22Rv1 (cell line): ENCODE results near the gene ARFGAP2.
A peak's percentile ranks its signal among the peaks of the same experiment; 100 is the strongest.

Experiments used
- H3K27ac ChIP-seq: fragments of 450-650 bp; 2 replicates; pipeline ENCODE4 v1.5.1; 2017
- CTCF ChIP-seq: fragments of 450-650 bp; IDR thresholded peaks from 2 replicates; pipeline ENCODE4 v1.5.1; 2017; ENCODE audit warnings: mild to moderate bottlenecking
- ZFX ChIP-seq: fragments of 450-650 bp; IDR thresholded peaks from 2 replicates; pipeline ENCODE4 v1.6.1; 2017; ENCODE audit warnings: antibody characterized with exemption, borderline replicate concordance

Gene ARFGAP2

DNA sequence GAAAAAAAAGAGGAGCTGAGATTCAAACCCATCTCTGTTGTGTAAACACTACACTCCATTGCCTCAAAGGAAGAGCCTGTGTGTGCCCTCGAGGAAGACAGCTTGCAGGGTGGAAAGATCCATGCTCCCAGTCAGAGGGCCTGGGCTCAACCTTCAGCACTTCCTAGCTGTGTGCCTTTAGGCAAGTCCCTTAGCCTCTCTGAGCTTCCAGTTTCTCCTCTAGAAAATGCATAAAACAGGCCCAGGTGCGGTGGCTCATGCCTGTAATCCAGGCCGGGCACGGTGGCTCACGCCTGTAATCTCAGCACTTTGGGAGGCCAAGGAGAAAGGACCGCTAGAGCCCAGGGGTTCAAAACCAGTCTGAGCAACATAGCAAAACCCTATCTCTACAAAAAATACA, 4.6 kb upstream of the ARFGAP2 start:
- TF ChIP-seq CTCF (no peak), ZFX (no peak)

DNA sequence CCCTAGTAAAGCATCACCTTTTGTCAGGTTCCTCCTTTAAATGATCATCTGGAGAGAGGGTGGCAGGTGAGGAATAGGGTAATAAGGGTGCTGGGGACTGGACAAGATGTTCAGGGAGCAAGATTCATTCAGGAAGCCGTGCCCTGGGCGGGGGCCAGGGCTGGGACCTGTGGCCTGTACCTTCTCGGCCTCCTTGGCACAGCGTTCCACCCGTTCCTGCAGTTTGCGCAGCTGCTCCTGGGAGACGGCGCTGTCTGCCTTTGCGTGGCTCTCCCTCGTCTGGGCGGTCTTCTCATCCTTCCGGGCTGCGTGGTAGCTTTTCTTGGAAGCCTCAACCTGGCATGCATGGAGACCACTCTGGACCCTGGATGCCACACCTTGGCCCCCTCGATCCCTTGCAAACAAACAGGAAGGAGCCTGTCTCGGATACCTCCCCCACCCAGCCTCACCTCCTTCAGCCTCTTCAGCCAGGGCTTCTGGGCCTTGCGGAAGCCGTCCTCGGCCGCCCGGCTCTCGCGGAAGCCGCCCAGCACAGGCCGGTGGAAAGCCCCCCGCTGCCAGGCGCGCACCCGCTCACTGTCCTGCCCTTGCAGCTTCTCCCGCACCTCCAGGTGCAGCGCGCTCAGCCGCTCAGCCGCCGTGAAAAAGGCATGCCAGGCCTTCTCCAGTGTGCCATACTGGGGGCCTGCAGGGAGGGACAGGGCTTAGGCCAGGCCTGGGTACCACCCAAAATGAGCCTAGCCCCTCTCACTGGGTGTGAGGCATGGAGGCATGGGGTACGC, 3.5 kb upstream of the ARFGAP2 start:
- no peak overlapping the region for H3K27ac ChIP-seq
- TF ChIP-seq CTCF (no peak), ZFX (no peak)

More for the DNA sequence above, 4.6 kb upstream of the ARFGAP2 start:
- no peak overlapping the region for H3K27ac ChIP-seq

DNA sequence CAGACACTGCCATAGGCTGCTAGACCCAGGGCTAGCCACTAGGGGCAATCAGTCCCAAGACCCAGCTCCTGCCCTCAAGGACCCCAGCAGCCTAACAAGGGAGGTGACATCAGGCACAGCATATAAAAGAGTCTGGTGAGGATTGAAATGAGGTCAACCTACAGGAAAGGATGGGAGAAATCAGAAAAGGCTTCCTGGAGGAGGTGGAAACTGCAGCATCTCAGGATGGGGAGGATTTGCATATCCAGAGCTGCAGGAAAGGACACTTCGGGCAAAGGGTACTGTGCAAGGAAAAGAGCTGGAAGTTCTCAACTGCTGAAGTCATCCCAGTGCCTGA, 2.9 kb upstream of the ARFGAP2 start:
- H3K27ac ChIP-seq = no peak overlapping the region
- peak; percentile 64 for TF ChIP-seq CTCF
- no peak for TF ChIP-seq ZFX

DNA sequence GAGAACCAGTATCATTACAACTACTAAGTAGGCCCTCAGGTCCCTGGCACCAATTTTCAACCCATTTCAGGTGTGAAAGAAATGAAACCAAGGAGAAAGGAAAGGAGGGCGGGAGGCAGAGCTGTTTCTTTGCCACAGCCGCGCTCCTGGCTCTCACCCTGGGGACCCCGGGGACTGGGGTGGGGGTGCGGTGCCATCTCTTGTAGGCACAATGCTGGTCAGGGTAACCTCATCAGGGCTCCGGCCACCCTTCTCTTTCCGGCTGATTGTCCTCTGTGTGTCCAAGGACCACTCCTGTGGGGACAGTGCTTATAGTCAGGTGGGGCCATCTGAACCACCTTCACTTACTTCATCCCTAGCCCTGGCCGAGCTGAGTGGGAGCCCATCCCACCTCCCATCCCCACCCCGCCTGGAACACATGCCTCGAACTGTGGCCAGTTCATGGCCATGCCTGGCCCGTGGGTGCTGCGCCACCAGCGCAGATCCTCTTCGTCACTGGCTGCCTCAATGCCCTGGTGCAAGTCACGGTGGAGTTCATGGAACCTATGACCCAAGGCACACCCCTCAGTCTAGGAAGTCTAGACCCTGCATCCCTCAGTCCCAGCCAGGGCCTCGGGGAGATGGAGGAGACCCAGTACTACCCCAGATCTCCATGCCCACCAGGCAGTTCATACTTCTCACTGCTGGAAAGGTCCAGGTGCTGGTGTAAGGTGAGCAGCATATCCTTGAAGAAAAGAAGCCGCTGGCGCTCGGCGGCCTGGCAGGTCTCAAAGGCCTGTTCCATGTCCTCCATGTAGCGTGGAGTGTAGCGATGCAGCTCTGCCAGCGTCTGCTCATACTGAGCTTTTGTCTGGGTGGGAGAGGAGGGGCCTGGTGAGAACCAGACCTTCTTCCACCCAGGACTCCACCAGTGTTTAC, 2.3 kb upstream of the ARFGAP2 start:
- no peak overlapping the region for H3K27ac ChIP-seq
- TF ChIP-seq CTCF = no peak
- TF ChIP-seq ZFX = no peak

DNA sequence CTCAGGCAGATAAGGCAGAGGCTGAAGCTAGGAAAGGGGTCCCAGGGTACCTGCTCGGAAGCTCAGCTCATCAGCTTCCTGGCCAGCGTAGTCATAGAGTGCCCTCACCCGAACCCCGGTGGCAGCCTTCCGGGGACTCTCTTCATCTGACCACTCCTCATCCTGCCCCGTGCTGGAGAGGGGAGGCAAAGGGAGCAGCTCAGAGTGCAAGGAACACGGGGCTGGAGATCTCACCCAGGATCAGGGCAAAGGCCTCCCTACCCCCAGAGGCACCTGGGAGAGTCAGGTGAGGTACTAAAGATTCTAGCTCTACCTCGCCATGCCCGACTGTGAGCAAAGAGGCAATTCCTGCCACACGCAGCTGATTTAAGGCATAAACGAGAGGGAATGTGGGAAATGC, 1.6 kb upstream of the ARFGAP2 start:
- H3K27ac ChIP-seq = no peak overlapping the region
- no peak for TF ChIP-seq ZFX

GRCh38 chr11:47177846-47178245, 1.2 kb upstream of the ARFGAP2 start:
- H3K27ac ChIP-seq = peak overlapping the region; percentile 92
- TF ChIP-seq ZFX (no peak), CTCF (no peak)

GRCh38 chr11:47177229-47177845, 658 bp upstream of the ARFGAP2 start:
- TF ChIP-seq CTCF (peak; percentile 82), ZFX (no peak)
- H3K27ac ChIP-seq = peak overlapping the region; percentile 92
